HG02759 (cell line): ENCODE results near the gene RPN2.

Experiments
- ATAC-seq: cut with Tn5 transposase; IDR thresholded peaks from one replicate; pipeline ENCODE4 v1.9.1; 2021; ENCODE audit warnings: mild to moderate bottlenecking, moderate library complexity; ENCODE audit not compliant: unreplicated experiment

The RPN2 gene

DNA sequence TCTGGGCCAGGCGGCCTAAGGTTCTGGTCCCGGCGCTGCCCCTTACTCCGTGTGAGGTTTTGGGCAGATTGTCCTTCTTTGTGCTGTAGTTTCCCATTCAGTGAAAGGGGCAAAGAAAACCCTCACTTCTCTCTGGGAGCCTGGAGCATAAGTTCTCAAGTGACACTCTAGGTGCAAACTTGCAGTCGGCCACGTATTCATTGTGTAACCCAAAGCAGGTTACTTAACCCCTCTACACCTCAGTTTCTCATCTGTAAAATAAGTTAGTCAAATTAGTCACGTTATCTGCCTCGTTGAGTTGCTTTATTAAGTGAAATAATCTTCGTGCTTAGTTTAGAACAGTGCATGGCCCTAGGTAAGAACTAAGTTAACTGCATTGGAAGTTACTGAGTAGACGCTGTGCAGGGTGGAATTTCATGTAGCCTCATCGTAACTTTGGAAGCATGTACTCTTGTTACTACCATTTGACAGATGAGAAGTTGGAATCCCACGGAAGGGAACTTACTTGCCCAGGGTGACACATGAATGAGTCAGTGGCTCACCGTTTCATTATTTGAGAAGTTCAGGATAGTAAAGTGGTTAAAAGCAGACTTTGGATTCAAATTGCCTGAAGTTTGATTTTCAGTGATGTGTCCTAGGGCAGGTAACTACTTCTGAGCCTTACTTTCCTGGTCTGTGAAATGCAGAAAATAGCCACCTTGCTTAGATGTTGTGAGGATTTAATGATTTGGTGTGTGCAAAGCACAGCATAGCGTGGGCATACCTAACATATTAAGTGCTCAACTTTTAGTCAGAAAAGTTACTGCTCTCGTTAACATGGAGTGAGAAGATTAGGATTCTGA is 774 bp downstream of the RPN2 start:
- ATAC-seq: no peak

DNA sequence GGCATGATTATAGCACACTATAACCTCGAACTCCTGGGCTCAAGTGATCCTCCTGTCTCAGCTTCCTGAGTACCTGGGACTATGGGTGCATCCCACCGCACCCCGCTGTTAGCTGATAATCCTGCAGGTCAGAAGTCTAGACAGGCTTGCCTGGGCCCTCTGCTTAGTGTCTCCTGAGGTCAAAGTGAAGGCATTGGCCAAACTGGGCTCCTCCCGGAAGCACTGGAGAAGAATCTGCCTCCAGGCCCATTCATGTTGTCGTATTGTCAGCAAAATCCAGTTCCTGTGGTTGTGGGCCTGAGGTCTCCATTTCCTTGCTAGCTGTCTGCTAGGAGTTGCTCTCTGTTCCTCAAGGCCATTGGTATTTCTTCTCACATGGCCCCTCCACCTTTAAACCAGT is 6.6 kb downstream of the RPN2 start:
- no peak for ATAC-seq

GRCh38 chr20:37188787-37189186 is 9.7 kb downstream of the RPN2 start:
- ATAC-seq: no peak

DNA sequence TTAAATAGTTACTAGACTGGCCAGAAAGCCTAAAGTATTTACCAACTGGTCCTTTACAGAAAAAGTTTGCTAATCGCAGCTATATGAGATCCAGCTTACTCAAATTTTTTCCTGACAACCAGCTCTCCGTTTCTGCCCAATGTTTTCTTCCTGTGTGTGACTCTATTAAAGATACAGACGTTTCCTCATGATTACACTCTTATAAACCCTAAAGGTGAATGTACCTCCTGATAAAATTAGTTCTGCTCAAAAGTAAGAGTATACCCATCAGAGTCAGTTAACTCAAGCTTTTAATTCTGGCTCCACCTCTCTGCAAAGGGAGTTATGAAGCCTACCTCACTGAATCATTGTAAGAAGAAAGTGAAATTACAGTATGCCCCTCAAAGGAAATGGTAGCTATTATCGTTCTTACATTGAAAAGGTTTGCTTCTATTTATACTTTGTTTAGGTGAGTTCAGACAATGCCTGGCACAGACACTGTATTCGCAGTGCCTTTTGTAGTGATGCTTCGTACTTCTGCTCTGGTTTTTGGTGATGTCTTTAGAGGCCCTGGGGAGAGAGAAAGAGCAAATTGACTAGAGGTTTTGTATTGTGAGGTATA is 10.4 kb downstream of the RPN2 start:
- ATAC-seq: no peak

DNA sequence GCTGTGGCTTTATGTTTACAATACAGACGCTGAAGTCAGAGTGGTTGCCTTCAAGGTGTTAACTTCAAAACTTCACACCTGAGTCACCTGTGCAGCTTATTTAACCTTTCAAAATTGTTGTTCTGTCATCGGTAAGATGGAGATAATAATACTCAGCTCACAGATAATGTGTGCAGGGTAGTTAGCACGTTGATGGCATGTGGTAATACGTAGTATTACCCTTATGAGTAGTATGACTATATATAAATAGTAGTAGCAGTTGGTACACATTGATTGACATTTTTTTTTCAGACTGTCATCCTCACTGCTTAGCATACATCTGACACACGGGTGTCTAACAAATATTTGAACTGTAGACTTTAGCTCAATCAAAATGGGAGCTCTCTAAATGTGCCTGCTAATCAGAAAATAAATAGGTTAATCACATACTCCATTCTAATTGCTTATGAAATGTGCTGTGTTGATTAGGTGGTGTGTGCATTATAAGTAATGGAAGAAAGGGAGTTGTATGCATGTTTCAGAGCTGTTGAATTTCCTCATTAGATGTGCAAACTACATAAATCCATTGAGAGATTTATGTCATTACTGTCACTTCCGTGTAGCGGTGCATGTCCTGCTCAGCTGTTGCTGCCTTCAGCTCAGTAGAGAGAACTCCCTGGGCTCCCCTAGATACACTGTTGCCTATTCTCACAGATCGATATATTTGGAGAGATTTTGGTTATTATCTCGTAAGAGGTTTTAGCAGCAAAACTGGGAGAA is 11.4 kb downstream of the RPN2 start:
- no peak for ATAC-seq

DNA sequence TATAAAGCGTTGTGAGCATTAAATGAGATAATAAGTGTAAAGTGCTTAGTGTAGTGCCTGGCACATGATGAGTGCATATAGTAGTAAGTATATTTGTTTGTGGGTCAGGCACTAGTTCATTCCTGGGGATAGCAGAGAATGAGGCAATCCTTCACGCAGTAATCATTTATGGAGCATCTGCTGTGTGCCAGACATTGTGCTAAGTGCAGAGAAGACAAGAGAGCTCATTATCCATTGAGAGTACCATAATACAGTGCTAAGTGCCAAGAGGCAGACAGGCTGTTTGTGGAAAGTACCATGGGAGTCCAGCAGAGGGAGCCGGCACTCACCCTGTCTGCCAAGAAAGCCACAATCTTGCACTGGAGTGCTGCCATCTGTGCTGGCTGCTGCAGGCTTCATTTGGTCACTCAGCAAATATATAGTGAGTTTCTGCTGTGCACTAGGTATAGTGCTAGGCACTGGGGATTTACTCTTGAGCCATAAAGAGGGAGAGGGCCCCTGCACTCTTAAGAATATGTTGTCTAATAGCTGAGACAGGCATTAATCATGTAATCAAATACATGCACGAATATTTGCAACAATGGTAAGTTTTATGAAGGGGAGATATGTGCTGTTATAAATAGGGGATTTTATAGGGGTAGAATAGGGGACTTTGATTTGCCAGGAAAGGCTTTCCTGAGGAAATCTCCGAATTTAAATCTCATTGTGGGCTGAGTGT is 13.2 kb downstream of the RPN2 start:
- ATAC-seq: peak; percentile 69

DNA sequence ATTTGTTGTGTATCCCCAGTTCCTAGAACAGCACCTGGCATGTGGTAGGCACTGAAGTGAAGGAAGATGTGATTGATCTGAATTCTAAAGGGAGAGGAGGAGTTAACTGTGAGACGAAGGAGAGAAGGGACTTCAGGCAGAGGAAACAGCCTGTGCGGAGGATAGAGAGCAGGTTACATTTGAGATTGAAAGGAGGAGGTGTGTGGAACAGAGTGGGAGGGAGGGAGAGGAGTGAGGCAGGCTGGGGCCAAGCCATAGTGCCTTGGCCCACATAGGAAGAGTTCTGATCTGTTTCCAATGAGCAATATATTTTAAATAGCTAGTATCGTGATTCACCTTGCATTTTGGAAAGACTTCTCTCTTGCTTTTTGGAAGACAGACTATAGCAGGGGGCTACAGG is 14.1 kb downstream of the RPN2 start:
- ATAC-seq: no peak

DNA sequence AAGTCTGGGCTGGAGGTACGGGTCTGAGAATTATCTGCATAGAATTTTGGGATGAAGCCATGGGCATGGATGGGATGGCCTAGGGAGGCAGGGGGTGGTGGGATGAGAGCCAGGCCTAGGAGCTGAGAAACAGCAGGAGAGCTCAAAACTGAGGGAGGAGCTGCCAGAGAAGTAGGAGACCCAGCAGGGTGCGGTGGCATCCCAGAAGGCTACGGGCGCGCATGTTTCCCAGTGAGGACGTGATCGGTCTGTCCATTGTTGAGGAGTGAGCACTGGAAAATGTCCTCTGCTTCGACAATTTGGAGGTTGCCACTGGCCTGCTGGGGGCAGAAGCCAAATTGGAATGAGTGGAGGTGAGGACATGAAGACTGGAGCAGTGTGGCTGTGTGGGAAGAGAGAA is 14.7 kb downstream of the RPN2 start:
- no peak for ATAC-seq

GRCh38 chr20:37194621-37195417 is 15.7 kb downstream of the RPN2 start:
- no peak for ATAC-seq

DNA sequence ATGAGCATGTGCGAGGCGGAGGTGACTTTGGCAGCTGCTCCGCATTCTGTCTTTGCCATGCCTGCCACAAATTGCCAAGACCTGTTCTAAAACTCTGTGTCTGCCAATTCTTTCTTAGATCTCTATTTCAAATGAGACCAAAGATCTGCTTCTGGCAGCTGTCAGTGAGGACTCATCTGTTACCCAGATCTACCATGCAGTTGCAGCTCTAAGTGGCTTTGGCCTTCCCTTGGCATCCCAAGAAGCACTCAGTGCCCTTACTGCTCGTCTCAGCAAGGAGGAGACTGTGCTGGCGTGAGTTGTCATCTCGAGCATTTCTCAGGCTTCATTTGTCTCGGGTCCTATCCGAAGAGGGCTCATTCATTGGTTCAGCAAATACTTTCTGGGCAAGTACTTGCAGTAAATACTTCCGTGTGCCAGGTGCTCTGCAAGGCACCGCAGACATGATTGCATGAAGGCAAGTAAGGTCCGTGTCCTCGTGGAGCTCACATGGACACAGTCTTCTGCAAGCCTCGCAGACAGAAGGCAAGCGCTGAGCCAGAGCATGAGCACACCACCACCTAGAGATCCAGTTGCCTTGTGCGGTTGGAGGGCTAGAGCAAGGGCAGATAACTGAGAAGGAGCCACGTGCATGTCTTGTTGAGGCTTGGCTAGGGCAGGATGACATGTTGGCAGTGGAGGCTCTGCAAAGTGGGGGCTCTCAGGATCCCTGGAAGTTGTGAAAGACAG is 20.0 kb downstream of the RPN2 start:
- no peak for ATAC-seq

DNA sequence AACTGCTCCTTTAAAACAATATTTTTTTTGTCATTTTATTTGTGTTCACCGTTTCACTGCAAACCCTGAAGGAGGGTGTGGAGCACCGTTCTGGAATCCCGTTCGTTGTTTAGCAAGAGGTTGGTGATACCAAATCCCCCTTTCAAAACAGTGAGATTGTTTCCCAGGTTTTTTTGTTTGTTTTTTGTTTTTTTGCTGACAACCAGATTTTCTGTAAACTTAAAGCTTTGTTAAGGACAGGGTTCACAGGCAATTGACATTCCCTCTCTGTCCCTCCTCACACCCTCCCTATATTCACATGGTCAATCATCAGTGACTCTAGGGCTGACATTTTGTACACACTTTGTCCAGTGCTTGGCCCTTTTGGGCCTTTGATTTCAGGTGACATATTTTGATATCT is 21.2 kb downstream of the RPN2 start:
- ATAC-seq: no peak

DNA sequence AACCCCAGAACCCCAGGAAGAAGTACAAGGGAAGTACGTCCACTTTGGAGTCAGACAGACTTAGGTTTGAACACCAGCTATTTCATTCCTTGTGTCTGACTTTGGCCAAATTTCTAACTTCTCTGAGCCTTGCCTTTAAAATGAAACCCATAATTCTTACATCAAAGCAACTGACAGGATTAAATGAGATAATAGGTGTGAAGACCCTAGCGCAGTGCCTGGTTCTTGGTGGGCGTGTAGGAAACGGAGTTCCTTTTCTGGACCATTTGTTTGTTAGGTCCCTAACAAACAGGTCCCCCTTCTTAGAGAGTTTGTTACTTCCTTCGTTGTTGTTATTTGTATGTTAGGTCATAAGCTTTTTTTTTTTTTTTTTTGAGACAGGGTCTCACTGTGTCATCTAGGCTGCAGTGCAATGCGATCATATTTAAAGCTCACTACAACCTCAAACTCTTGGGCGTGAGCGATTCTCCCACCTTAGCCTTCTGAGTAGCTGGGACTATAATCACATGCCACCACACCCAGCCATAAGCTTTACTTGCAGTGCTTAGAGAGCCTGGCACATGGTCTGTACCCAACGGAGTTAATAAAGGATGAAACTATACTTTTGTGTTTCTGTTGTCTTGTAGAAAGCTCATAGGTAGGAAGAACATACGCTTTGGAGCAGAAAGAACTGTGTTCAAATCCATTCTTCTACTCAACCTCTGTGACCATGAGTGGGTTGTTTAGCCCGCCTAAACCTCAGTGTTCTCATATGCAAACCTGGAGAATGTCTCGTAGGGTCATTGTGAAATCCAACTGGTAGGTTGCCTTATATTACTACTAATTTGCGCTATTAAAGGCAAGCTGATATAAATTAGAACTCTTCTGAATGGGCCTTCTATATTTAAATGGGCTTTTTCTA is 22.0 kb downstream of the RPN2 start:
- ATAC-seq: no peak

- ATAC-seq: no peak
Measured at GRCh38 chr20:37201827-37202162, 22.7 kb downstream of the RPN2 start.

- ATAC-seq: no peak
Measured at GRCh38 chr20:37202267-37202943, 23.3 kb downstream of the RPN2 start.

DNA sequence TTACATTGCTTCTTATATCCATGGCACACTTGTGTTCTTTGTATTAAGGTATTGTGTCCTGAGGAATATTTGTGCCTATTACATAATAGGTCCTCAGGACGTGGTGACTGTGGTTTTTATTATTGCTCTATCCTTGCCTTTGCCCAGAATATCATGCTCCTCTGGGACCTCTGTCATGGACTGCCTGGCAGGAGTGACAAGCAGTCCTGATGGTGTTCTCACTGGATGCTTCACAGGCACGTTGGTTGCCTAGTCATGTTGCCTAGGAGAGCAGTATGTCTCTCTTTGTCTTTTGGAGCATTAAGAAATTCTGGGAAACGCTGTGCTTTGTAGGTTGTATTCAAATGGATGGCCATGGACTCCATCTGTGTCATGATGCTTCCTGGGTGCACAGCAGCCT is 24.9 kb downstream of the RPN2 start:
- ATAC-seq: no peak

- ATAC-seq: no peak
Measured at GRCh38 chr20:37205130-37205529, 26.0 kb downstream of the RPN2 start.

DNA sequence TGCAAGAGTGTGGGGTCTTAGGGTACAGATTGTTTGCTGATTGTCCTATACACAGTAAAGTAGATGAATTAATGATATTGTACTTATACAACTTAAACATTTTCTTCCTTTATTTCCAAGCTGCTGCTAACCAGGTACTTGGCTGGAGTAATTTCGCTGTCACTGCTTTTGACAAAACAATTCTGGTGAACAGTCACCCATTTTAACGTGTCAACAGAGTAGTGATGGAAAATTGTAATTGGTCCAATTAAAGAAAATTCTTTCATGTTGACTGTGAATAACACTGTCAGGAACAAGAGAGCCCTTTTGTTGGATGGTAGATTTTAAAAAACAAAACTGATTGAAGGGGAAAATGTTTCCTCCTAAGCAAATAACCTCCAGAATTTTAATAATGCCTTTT is 26.7 kb downstream of the RPN2 start:
- ATAC-seq: no peak

DNA sequence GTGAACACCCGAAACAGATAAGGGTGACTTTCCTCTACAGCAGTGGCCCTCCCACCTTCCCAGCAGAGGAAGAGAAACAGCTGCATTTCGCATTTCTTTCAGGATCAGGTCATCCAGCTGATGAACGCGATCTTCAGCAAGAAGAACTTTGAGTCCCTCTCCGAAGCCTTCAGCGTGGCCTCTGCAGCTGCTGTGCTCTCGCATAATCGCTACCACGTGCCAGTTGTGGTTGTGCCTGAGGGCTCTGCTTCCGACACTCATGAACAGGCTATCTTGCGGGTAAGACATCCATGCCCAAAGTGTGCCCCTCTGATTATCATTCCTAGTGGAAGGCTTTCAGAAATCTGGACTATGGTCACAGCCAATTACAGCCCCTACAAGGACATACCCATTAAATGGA is 28.0 kb downstream of the RPN2 start:
- ATAC-seq: no peak
